ENCODE results near the gene FHL1.

DNA sequence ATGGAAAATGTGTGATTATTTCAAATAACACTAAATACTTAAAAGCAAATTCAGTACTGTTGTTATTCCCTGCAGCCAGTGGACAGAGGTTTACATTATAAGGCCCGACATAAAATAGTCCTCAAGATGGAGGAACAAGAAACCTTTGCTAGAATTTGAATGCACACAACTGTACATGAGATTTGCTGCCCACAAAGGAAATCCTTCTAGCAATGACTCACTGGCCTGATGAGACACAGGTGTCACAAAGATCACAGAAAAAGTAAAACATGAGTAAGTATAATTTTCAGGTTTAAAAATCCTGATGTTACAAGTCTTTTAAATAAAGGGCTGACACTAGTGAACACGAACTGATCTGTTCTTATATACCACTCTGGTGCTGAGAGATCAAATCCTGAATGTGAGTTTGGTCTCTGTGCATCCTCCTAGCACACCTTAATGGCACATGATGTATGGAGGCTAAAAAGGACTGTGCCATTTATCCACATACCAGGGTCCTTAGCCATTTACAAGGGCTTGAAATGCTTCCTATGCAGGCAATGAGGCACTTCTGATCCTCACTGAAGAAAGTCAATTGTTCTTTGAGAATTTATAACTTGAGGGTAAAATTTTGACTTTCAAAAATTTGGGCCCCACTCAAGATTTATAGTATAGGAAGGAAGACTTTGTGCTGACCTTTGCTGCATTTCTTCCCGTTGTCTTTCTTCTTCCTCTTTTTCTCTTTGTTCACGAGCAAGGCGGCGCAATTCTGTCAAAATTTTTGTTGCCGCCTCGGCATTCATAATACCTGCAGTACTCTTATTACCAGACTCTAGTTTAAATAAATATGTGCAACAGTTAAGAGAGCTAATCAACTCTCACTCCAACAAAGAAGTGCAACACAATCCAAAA, 80.9 kb downstream of the FHL1 start:
- no peak for TF ChIP-seq POLR2A (IDR thresholded peaks at IDR 0.05)
- TF ChIP-seq, protein P1, sequence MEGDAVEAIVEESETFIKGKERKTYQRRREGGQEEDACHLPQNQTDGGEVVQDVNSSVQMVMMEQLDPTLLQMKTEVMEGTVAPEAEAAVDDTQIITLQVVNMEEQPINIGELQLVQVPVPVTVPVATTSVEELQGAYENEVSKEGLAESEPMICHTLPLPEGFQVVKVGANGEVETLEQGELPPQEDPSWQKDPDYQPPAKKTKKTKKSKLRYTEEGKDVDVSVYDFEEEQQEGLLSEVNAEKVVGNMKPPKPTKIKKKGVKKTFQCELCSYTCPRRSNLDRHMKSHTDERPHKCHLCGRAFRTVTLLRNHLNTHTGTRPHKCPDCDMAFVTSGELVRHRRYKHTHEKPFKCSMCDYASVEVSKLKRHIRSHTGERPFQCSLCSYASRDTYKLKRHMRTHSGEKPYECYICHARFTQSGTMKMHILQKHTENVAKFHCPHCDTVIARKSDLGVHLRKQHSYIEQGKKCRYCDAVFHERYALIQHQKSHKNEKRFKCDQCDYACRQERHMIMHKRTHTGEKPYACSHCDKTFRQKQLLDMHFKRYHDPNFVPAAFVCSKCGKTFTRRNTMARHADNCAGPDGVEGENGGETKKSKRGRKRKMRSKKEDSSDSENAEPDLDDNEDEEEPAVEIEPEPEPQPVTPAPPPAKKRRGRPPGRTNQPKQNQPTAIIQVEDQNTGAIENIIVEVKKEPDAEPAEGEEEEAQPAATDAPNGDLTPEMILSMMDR (IDR thresholded peaks at IDR 0.05 in 4 of 5, conservative IDR thresholded peaks at IDR 0.05 in 1 of 5), result no peak

Measured in gastrocnemius medialis (tissue), 4 donors.